Loucy (cell line): Measurements from ENCODE around the gene RPL31.

Source experiments
- EZH2phosphoT487 ChIP-seq: fragments of 200-600 bp; IDR thresholded peaks from 2 replicates; pipeline ENCODE4 v1.6.1; 2018; ENCODE audit warnings: antibody characterized with exemption, mild to moderate bottlenecking, moderate library complexity, borderline replicate concordance
- TF ChIP-seq, protein P1 (sequence below): fragments of 200-600 bp; sonication (generic); conservative IDR thresholded peaks from 2 replicates; pipeline ENCODE4 v1.5.1; 2014; ENCODE audit warnings: mild to moderate bottlenecking, antibody characterized with exemption, low read length

DNA sequence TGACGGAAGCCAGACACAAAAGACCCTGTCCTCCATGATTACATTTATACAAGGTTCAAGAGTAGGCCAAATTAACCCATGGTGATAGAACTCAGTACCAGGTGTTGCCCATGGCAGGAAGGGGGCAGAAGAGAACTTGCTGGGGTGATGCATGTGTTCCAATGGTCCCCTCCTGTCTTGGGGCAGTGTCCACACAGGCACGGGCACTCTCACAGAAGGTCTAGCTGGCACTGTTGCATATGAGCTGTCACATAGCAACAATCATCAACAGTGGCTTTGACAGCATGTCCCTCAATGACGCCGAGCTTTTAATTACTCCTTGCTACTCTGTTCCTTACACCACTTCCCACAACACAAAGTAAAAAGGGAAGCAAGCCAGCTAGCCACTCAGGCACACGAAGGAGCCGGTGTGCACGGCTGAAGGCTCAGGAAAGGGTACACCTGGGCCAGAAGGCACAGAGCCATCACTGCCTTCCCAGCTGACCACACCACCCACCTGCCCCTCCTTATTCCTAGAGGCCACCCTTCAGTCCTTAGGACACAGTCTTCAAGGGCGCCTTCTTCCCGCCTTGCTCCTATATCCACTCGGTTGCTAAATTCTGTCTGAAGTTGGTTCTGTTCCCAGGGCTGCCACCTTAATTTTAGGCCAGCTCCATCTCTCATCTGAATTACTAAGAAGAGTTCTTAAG, 28.9 kb downstream of the RPL31 start:
- TF ChIP-seq, protein P1, sequence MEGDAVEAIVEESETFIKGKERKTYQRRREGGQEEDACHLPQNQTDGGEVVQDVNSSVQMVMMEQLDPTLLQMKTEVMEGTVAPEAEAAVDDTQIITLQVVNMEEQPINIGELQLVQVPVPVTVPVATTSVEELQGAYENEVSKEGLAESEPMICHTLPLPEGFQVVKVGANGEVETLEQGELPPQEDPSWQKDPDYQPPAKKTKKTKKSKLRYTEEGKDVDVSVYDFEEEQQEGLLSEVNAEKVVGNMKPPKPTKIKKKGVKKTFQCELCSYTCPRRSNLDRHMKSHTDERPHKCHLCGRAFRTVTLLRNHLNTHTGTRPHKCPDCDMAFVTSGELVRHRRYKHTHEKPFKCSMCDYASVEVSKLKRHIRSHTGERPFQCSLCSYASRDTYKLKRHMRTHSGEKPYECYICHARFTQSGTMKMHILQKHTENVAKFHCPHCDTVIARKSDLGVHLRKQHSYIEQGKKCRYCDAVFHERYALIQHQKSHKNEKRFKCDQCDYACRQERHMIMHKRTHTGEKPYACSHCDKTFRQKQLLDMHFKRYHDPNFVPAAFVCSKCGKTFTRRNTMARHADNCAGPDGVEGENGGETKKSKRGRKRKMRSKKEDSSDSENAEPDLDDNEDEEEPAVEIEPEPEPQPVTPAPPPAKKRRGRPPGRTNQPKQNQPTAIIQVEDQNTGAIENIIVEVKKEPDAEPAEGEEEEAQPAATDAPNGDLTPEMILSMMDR = no peak
- no peak for TF ChIP-seq EZH2phosphoT487
